ENCODE data around the gene SLC6A6.

GRCh38 chr3:14377838-14378169 lies 24.6 kb upstream of the SLC6A6 start:
- no peak for TF ChIP-seq CTCF (IDR thresholded peaks at IDR 0.05)
- no peak for TF ChIP-seq POLR2A (IDR thresholded peaks at IDR 0.05)

Measured in esophagus squamous epithelium (tissue), 4 donors.